ENCODE measurements around the gene CNOT2.

DNA sequence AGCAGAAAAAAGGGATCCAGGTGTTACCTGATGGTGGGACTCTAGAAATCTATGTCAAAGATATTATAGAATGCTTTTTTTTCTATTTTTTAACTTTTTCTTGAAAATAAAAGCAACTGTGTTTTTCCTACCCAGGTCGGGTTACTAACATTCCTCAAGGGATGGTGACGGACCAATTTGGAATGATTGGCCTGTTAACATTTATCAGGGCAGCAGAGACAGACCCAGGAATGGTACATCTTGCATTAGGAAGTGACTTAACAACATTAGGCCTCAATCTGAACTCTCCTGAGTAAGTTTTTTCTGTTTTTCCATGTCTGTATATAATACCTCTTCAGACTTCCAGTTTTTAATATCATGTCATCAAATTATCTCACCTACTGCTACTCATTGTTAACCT, 95.3 kb downstream of the CNOT2 start:
- no peak for TF ChIP-seq EZH2 (IDR thresholded peaks at IDR 0.05; ENCODE audit: insufficient read depth, low read length)
- TF ChIP-seq, protein P1, sequence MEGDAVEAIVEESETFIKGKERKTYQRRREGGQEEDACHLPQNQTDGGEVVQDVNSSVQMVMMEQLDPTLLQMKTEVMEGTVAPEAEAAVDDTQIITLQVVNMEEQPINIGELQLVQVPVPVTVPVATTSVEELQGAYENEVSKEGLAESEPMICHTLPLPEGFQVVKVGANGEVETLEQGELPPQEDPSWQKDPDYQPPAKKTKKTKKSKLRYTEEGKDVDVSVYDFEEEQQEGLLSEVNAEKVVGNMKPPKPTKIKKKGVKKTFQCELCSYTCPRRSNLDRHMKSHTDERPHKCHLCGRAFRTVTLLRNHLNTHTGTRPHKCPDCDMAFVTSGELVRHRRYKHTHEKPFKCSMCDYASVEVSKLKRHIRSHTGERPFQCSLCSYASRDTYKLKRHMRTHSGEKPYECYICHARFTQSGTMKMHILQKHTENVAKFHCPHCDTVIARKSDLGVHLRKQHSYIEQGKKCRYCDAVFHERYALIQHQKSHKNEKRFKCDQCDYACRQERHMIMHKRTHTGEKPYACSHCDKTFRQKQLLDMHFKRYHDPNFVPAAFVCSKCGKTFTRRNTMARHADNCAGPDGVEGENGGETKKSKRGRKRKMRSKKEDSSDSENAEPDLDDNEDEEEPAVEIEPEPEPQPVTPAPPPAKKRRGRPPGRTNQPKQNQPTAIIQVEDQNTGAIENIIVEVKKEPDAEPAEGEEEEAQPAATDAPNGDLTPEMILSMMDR (IDR thresholded peaks at IDR 0.05; ENCODE audit: insufficient read depth, low read depth, low read length), result no peak

Data from astrocyte (in vitro differentiated cells and primary cell).